ENCODE results near the gene PADI1.

- TF ChIP-seq TCF7L2 (IDR thresholded peaks at IDR 0.05; ENCODE audit: borderline replicate concordance, extremely low read depth, insufficient read depth, insufficient read length) (no peak), EZH2 (IDR thresholded peaks at IDR 0.05) (no peak), EZH2phosphoT487 (IDR thresholded peaks at IDR 0.05; ENCODE audit: borderline replicate concordance) (no peak), POLR2A (IDR thresholded peaks at IDR 0.05; ENCODE audit: borderline replicate concordance, extremely low read depth, insufficient read depth, insufficient read length) (no peak), ZNF274 (IDR thresholded peaks at IDR 0.05; ENCODE audit: low read depth, low read length) (no peak), POLR2AphosphoS5 (IDR thresholded peaks at IDR 0.05; ENCODE audit: low read depth, low read length) (no peak), SP1 (IDR thresholded peaks at IDR 0.05; ENCODE audit: low read depth) (no peak), CEBPB (IDR thresholded peaks at IDR 0.05; ENCODE audit: low read depth) (no peak), ELF1 (IDR thresholded peaks at IDR 0.05; ENCODE audit: borderline replicate concordance, low read depth) (no peak)
- TF ChIP-seq, protein P1, sequence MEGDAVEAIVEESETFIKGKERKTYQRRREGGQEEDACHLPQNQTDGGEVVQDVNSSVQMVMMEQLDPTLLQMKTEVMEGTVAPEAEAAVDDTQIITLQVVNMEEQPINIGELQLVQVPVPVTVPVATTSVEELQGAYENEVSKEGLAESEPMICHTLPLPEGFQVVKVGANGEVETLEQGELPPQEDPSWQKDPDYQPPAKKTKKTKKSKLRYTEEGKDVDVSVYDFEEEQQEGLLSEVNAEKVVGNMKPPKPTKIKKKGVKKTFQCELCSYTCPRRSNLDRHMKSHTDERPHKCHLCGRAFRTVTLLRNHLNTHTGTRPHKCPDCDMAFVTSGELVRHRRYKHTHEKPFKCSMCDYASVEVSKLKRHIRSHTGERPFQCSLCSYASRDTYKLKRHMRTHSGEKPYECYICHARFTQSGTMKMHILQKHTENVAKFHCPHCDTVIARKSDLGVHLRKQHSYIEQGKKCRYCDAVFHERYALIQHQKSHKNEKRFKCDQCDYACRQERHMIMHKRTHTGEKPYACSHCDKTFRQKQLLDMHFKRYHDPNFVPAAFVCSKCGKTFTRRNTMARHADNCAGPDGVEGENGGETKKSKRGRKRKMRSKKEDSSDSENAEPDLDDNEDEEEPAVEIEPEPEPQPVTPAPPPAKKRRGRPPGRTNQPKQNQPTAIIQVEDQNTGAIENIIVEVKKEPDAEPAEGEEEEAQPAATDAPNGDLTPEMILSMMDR (IDR thresholded peaks at IDR 0.05 in 2 of 3, conservative IDR thresholded peaks at IDR 0.05 in 1 of 3; ENCODE audit: borderline replicate concordance in 1 of 3, insufficient read depth in 1 of 3, low read depth in 2 of 3, low read length in 2 of 3): no peak
- TF ChIP-seq, protein P2, sequence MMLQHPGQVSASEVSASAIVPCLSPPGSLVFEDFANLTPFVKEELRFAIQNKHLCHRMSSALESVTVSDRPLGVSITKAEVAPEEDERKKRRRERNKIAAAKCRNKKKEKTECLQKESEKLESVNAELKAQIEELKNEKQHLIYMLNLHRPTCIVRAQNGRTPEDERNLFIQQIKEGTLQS (IDR thresholded peaks at IDR 0.05): no peak
- TF ChIP-seq, protein P3, sequence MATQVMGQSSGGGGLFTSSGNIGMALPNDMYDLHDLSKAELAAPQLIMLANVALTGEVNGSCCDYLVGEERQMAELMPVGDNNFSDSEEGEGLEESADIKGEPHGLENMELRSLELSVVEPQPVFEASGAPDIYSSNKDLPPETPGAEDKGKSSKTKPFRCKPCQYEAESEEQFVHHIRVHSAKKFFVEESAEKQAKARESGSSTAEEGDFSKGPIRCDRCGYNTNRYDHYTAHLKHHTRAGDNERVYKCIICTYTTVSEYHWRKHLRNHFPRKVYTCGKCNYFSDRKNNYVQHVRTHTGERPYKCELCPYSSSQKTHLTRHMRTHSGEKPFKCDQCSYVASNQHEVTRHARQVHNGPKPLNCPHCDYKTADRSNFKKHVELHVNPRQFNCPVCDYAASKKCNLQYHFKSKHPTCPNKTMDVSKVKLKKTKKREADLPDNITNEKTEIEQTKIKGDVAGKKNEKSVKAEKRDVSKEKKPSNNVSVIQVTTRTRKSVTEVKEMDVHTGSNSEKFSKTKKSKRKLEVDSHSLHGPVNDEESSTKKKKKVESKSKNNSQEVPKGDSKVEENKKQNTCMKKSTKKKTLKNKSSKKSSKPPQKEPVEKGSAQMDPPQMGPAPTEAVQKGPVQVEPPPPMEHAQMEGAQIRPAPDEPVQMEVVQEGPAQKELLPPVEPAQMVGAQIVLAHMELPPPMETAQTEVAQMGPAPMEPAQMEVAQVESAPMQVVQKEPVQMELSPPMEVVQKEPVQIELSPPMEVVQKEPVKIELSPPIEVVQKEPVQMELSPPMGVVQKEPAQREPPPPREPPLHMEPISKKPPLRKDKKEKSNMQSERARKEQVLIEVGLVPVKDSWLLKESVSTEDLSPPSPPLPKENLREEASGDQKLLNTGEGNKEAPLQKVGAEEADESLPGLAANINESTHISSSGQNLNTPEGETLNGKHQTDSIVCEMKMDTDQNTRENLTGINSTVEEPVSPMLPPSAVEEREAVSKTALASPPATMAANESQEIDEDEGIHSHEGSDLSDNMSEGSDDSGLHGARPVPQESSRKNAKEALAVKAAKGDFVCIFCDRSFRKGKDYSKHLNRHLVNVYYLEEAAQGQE (IDR thresholded peaks at IDR 0.05; ENCODE audit: low read depth): no peak
Measured at GRCh38 chr1:17185485-17185860, 19.5 kb upstream of the PADI1 start.
